Measurements from ENCODE around the gene UNC80.

GRCh38 chr2:209937893-209938292, 166.3 kb downstream of the UNC80 start:
- no peak for TF ChIP-seq CTCF (conservative IDR thresholded peaks at IDR 0.05; ENCODE audit: low read depth, low read length)
- TF ChIP-seq EZH2 (IDR thresholded peaks at IDR 0.05; ENCODE audit: borderline replicate concordance, low read depth, low read length, poor library complexity, severe bottlenecking) = no peak
